Calu3 (cell line): ENCODE measurements around the gene RNF168. TPM values are rescaled to one million over a fixed set of nuclear protein-coding genes. Genes with fewer than 3 reads are reported as not detected.
"Not testable (repeated sequence)": the region's sequence is repeated elsewhere in the genome, so short reads cannot be mapped to it uniquely, and the experiment has no call there.

Experiments
- BruUV-seq: library from RNA; stranded (reverse); fragments of 400-500 nt; replicated peaks from 2 replicates; lab custom pipeline; 2021; lab: Mats Ljungman, UMichigan
- CTCF ChIA-PET: fragments of 300-600 bp; sonication (Branson Sonifier 250); formaldehyde crosslinking; loops from one replicate; lab custom pipeline; 2022; ENCODE audit warnings: antibody characterized with exemption; lab: Charles Lee
- DNase-seq: peaks from one replicate; pipeline ENCODE4 v3.0.0; 2022
- H3K27ac Mint-ChIP-seq: one replicate; pipeline ENCODE4 v1.8.0; 2022; ENCODE audit warnings: mixed read lengths; ENCODE audit not compliant: unreplicated experiment
- H3K27me3 Mint-ChIP-seq: one replicate; pipeline ENCODE4 v1.8.0; 2022; ENCODE audit warnings: mixed read lengths; ENCODE audit not compliant: unreplicated experiment
- H3K36me3 Mint-ChIP-seq: one replicate; pipeline ENCODE4 v1.8.0; 2022; ENCODE audit warnings: mild to moderate bottlenecking, moderate library complexity, mixed read lengths; ENCODE audit not compliant: insufficient read depth, unreplicated experiment
- H3K4me1 Mint-ChIP-seq: one replicate; pipeline ENCODE4 v1.8.0; 2022; ENCODE audit warnings: mild to moderate bottlenecking, low read depth, mixed read lengths; ENCODE audit not compliant: unreplicated experiment
- H3K4me3 Mint-ChIP-seq: one replicate; pipeline ENCODE4 v1.8.0; 2022; ENCODE audit warnings: mild to moderate bottlenecking, low read depth, moderate library complexity, mixed read lengths; ENCODE audit not compliant: unreplicated experiment
- H3K9me3 Mint-ChIP-seq: one replicate; pipeline ENCODE4 v1.8.0; 2022; ENCODE audit warnings: low read depth, mixed read lengths; ENCODE audit not compliant: unreplicated experiment
- CTCF ChIP-seq: fragments of 200-600 bp; IDR thresholded peaks from one replicate; pipeline ENCODE4 v1.8.0; 2022; ENCODE audit warnings: antibody characterized with exemption; ENCODE audit not compliant: unreplicated experiment
- intact Hi-C: fragments of 100-400 bp; cut with micrococcal nuclease; formaldehyde crosslinking; loops from one replicate; pipeline ENCODE4 v1.10.0; 2022; ENCODE audit not compliant: unreplicated experiment
- total RNA-seq: library from RNA; stranded (reverse); gene quantifications from 2 replicates; pipeline ENCODE4 v1.2.3, GENCODE V29; 2022

The RNF168 gene
- total RNA-seq, 1 experiment from 2014 or later, result 29.2 TPM

- H3K4me3 Mint-ChIP-seq, result peak overlapping the region; percentile 94
- TF ChIP-seq CTCF, result no peak
- CTCF ChIA-PET, result interaction anchor here (0.6 to 1.3 kb wide), 2 partner anchors 16 to 107 kb away, joined by 3 to 4 read pairs; no protein-coding TSS in a partner anchor
Measured at GRCh38 chr3:196431181-196432136, 72.1 kb downstream of the RNF168 start.

GRCh38 chr3:196428041-196428440 is 75.5 kb downstream of the RNF168 start:
- Mint-ChIP-seq H3K36me3 (peaks cover 22% of the 10 kb centered on the region), H3K4me1 (no peaks in the 10 kb centered on the region), H3K4me3 (no peak overlapping the region), H3K27me3 (no peaks in the 10 kb centered on the region), H3K27ac (no peak overlapping the region), H3K9me3 (no peaks in the 10 kb centered on the region)
- CTCF ChIA-PET, result no interaction called here
- no TSS peak for BruUV-seq
- intact Hi-C loops, result no loop called here
- DNase-seq, result no peak
- no peak for TF ChIP-seq CTCF

More at GRCh38 chr3:196431181-196432136, 72.1 kb downstream of the RNF168 start:
- Mint-ChIP-seq H3K36me3 (peaks cover 28% of the 10 kb centered on the region), H3K9me3 (no peaks in the 10 kb centered on the region), H3K4me1 (no peaks in the 10 kb centered on the region), H3K27me3 (no peaks in the 10 kb centered on the region), H3K27ac (peak overlapping the region; percentile 82)
- BruUV-seq, result no TSS peak
- peak; percentile 18 for DNase-seq
- intact Hi-C loops, result no loop called here

GRCh38 chr3:196424421-196424820 is 79.1 kb downstream of the RNF168 start:
- CTCF ChIA-PET, result interaction anchor here (0.7 kb wide), 1 partner anchor 494 kb away, joined by 3 read pairs; no protein-coding TSS in a partner anchor
- H3K36me3 Mint-ChIP-seq, intact Hi-C loops, H3K27ac Mint-ChIP-seq, H3K9me3 Mint-ChIP-seq, DNase-seq, H3K4me3 Mint-ChIP-seq, BruUV-seq, H3K27me3 Mint-ChIP-seq: not testable (repeated sequence)
- H3K4me1 Mint-ChIP-seq, result peaks cover 16% of the 10 kb centered on the region

- Mint-ChIP-seq H3K27ac (no peak overlapping the region), H3K9me3 (no peaks in the 10 kb centered on the region), H3K27me3 (no peaks in the 10 kb centered on the region), H3K4me3 (no peak overlapping the region), H3K4me1 (peaks cover 17% of the 10 kb centered on the region), H3K36me3 (no peaks in the 10 kb centered on the region)
- CTCF ChIA-PET, result no interaction called here
- DNase-seq, result no peak
- TF ChIP-seq CTCF, result no peak
- no TSS peak for BruUV-seq
- intact Hi-C loops, result no loop called here
Measured at GRCh38 chr3:196423044-196423781, 80.4 kb downstream of the RNF168 start.

- DNase-seq, intact Hi-C loops, H3K4me3 Mint-ChIP-seq, H3K27me3 Mint-ChIP-seq, H3K36me3 Mint-ChIP-seq, H3K27ac Mint-ChIP-seq, BruUV-seq, CTCF ChIA-PET, H3K9me3 Mint-ChIP-seq: not testable (repeated sequence)
- H3K4me1 Mint-ChIP-seq, result peaks cover 17% of the 10 kb centered on the region
Measured at GRCh38 chr3:196421668-196422067, 81.9 kb downstream of the RNF168 start.
